Measurements from ENCODE around the gene PKN3. TPM values are rescaled to one million over a fixed set of nuclear protein-coding genes. Genes with fewer than 3 reads are reported as not detected.

Gene PKN3
- total and polyA plus RNA-seq, 2 of the 13 experiments (the other 11 are each of a cell fraction or from before 2014, with no cell fraction given): 10.5 to 13.2 TPM

- TF ChIP-seq NFATC3 (CRISPR knock-in tag; IDR thresholded peaks at IDR 0.05) (0 out of 2 replicates have a peak, but pooled peaks have one; percentile 82), IKZF1 (IDR thresholded peaks at IDR 0.05) (no peak), ZC3H13 (CRISPR knock-in tag; IDR thresholded peaks at IDR 0.05) (no peak), KDM5B (CRISPR knock-in tag; IDR thresholded peaks at IDR 0.05; ENCODE audit: borderline replicate concordance) (peak; percentile 76; the same call in 1 of the 2 replicates), ETS1 (CRISPR knock-in tag; IDR thresholded peaks at IDR 0.05) (0 out of 2 replicates have a peak, but pooled peaks have one; percentile 65), ZSCAN21 (CRISPR knock-in tag; IDR thresholded peaks at IDR 0.05; ENCODE audit: borderline replicate concordance) (peak; percentile 48; the same call in 1 of the 2 replicates), KIAA2018 (CRISPR knock-in tag; IDR thresholded peaks at IDR 0.05; ENCODE audit: borderline replicate concordance) (no peak), ARID4A (CRISPR knock-in tag; IDR thresholded peaks at IDR 0.05; ENCODE audit: borderline replicate concordance) (peak; percentile 88), ZNF557 (CRISPR knock-in tag; IDR thresholded peaks at IDR 0.05) (no peak), ZNF597 (CRISPR knock-in tag; IDR thresholded peaks at IDR 0.05) (no peak), ZSCAN9 (CRISPR knock-in tag; IDR thresholded peaks at IDR 0.05; ENCODE audit: borderline replicate concordance) (0 out of 2 replicates have a peak, but pooled peaks have one; percentile 18)
Observed at GRCh38 chr9:128723866-128724743, 21.8 kb downstream of the PKN3 start, which contains the start of gene ZDHHC12 (continued).
